Stimulated activated naive CD4-positive, alpha-beta T cell treated with Interleukin-2 at 50 U/mL for 16 hours (primary cell): ENCODE data around the gene PTMS.
A peak's percentile ranks its signal among the peaks of the same experiment; 100 is the strongest.

ENCODE experiments used
- DNase-seq: peaks from one replicate; lab custom pipeline; 2025; lab: John Stamatoyannopoulos, UW

PTMS gene

DNA sequence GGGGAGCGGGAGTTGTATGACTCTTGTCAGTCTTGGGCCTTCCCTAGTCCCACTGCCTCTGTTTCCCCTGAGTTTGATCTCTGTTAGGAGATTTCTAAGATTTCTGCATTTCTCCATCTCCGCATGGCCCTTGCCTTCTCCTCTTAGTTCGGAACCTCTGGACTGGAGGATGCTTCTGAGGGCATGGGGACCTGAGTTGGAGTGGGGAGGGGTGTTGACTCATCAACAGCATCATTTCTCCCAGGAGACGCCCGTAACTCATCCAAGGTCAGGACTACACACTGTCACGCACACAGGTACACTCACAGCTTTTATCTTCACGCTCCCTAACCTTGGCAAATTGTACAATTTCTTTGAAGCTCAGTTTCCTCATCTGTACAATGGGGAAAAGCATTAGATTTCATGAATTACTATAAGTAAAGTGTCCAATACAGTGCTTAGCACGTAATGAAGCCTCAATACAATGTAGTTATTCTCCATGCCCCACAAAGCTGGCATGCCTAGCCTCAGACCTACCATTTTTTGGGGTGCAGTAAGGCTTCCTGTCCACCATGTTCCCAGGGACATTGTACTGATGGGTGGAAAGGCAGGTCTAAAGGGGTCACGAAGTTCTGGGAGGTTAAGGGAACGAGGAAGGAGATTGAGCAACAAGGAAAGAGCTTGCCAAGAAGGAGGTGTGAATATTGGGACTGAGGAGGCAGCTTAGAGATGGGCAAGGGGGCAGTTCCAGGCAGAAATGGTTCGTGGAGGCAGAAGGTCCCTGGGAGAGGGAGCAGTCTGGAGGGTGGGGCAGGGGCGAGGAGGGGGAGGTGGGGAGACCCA, 5.6 kb downstream of the PTMS start:
- DNase-seq = no peak

DNA sequence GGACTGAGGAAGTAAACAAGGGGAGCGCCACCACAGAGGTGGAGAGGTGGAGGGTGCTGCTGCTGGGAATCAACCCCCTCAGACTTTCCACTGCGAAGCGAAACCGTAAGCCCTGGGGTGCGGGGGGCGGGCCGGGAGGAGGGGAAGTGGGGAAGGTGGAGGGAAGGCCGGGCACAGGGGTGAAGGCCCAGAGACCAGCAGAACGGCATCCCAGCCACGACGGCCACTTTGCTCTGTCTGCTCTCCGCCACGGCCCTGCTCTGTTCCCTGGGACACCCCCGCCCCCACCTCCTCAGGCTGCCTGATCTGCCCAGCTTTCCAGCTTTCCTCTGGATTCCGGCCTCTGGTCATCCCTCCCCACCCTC, 6.2 kb downstream of the PTMS start, which contains the start of gene LAG3:
LAG3 (plus strand) TSS at position 190 of the 365 bp plus-strand sequence. CDS start 333 bp downstream, outside the sequence.
- DNase-seq = peak; percentile 55

DNA sequence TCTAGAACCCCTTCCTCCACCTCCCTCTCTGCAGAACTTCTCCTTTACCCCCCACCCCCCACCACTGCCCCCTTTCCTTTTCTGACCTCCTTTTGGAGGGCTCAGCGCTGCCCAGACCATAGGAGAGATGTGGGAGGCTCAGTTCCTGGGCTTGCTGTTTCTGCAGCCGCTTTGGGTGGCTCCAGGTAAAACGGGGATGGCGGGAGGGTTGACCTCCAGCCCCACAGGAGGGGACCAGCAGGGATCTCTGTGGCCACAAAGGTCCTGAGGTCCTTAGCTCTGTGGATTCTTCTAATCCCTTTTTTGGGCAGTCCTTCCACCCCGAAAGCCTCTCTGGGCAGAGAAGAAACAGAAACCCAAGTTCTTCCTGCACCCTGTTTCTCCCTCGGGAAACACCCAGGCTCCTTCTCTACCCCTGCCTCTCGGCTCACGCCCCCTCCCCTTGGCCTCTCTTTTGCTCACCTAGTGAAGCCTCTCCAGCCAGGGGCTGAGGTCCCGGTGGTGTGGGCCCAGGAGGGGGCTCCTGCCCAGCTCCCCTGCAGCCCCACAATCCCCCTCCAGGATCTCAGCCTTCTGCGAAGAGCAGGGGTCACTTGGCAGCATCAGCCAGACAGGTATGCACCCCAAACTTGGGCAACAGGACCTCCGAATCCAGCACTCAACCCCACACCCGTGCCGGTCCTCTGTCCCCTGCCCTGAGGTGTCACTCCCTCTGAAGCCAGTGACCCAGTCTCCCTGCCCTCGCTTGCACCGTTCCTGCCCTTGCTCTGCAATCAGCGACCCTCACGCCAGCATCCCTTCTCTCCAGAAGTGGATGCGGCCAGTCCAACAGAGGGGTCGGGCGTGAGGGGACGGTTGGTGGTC, 6.8 kb downstream of the PTMS start:
- no peak for DNase-seq

DNA sequence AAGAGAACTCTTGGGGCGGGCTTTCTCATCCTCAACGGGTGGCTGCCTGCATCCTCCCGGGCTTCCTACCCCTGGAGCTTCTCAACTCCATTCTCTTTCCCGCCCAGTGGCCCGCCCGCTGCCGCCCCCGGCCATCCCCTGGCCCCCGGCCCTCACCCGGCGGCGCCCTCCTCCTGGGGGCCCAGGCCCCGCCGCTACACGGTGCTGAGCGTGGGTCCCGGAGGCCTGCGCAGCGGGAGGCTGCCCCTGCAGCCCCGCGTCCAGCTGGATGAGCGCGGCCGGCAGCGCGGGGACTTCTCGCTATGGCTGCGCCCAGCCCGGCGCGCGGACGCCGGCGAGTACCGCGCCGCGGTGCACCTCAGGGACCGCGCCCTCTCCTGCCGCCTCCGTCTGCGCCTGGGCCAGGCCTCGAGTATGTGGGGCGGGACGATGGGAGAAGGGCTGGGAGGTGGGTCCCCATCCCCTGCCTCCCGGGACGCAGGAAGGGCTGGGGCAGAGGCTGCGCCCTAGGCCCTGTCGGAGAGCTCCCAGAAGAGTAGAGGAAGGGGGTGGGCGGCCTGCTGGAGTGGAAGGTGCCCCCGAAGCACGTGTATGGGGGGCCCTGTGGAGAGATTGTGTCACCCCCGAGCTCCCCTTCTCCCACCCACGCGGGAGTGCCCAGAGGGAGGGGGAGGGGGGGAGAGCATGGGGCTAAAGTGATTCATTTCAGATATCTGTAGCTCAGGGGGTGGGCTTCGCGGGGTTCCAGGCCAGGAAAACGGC, 7.6 kb downstream of the PTMS start:
- peak; percentile 29 for DNase-seq

DNA sequence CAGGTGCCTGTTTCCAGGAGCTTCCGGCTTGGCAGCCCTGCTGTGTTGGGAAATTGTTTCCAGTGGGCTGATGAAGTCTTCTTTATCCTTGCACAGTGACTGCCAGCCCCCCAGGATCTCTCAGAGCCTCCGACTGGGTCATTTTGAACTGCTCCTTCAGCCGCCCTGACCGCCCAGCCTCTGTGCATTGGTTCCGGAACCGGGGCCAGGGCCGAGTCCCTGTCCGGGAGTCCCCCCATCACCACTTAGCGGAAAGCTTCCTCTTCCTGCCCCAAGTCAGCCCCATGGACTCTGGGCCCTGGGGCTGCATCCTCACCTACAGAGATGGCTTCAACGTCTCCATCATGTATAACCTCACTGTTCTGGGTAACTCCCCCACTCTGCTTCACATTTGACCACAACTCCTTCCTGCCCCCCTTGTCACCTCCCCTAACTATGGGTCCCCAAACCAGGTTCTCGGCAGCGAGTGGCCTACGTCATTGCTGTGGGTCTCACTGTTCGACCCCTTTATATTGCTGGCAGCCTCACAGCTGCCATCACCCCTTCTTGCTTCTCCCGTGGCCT, 8.4 kb downstream of the PTMS start:
- DNase-seq = no peak

DNA sequence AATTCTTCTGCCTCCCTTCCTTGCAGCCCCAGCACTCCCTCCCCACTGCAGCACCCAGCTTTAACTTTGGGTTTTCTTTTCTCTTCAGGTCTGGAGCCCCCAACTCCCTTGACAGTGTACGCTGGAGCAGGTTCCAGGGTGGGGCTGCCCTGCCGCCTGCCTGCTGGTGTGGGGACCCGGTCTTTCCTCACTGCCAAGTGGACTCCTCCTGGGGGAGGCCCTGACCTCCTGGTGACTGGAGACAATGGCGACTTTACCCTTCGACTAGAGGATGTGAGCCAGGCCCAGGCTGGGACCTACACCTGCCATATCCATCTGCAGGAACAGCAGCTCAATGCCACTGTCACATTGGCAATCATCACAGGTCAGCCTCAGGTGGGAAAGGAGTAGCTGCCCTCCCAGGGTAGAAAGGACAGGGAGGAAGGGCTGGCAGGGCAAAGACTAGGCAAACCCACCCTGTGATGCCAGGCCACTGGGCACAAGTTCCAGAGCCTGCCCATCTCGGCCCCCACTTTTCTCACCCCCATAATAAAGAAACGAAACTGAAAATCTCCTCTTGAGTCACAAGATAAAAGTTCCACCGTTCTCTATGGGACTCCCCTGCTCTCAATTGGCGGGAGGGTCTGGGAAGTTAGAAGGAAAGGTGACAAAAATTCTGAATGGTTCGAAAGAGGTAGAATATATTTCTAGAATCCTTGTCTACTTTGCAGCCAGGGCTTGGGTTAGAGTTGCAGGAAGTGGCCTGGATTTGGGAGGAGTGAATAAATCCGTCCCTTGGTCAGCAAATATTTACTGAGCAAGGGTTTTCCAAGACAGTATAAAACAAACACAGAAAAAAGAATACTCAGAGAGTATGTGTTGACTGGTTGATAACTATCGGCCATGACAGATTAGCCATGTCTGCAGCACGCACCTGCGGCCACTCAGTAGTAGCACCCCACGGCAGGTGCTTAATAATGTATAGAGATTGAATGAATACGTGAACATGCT, 9.3 kb downstream of the PTMS start:
- no peak for DNase-seq

DNA sequence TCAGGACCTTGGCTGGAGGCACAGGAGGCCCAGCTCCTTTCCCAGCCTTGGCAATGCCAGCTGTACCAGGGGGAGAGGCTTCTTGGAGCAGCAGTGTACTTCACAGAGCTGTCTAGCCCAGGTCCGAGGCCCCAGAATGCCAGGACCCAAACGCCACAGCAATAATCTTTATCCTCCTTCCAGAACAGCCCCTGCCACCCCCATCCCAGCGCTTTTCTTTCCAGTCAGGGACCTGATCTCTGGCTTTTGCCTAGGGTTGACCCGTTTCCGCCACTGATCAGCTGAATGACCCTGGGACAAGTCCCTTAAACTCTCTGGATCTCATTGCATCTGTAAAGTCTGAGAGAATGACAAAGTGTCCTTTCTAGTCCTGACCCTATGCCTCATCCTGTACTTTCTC, 11.2 kb downstream of the PTMS start:
- DNase-seq = no peak

DNA sequence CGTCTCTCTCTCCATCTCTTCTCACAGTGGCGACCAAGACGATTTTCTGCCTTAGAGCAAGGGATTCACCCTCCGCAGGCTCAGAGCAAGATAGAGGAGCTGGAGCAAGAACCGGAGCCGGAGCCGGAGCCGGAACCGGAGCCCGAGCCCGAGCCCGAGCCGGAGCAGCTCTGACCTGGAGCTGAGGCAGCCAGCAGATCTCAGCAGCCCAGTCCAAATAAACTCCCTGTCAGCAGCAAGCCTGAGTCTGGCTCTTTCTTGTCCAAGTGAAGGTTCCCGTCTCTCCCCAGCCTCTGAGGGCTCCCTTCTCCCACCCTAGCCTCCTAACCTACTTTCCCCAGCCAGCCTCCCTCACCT, 12.0 kb downstream of the PTMS start:
- no peak for DNase-seq

DNA sequence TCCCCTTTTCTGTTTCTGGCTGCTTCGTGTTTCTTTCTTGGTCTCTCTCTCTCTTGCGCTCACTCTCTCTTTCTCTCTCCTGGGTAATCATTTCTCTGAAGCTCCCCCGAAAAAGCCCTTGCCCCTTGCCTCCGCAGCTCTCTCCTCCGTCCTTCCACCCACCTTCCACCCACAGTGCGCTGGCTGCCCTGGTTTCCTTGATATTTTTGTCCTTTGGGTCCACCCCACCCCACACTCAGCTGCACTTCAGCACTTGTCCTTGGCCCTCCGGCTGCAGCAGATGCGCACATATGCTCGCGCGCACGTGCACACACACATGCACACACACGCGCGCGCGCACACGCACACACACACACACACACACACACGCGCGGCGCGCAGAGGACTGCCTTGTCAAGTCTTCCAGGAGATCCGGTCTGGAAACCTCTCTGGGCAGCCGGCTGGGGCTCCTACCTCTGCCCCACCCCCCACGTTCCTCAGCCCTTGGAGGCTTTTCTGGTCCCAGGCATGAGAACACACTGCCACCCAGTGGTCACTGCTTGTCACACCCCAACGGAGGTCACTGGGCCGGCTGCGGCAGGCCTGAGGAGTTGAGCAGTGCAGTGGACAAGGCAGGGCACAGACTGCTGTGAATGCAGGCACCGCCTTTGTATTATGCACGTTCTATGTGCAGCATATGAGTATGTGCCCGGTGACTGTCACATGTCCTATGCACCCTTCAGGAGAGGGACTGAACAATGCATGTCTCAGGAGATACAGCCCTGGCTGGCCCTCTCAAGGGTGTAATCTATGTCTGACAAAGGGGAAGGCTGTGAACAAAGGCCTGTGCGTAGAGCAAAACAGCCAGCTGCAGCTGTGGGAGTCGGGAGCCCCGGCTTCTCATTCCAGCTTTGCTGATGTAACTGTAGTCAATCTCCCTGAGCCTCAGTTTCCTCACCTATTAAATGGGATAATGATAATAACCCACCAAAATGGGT, 12.7 kb downstream of the PTMS start:
- DNase-seq = peak; percentile 85

DNA sequence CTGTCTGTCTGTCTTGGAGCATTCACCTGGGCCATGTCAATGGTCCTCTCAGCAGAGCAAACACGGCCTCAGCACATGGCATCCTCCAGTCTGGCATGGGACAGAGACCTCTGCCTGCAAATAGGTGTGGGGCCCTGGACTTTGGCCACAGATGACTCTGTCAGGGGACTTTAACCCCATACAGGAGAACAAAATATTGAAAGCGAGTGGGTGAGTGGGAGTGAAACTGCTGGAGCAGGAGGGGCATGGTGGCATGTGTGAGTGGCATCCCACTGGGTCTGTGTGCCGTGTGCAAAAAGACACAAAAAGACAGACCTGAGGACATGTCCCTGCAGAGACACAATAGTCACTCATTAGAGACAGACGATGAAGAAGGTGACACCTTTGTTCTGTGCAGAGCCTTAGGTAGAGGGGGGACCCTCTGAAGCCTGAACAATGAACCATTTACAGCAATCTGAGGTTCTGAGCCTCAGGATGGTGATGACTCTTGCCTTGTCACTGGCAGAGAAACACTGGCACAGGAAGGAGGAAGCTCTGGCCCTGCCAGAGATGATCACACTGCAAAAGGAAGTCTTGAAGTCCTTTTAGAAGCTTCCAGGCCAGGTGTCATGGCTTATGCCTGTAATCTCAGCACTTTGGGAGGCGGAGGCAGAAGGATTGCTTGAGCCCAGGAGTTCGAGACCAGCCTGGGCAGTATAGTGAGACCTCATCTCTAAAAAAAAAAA, 13.7 kb downstream of the PTMS start:
- DNase-seq = no peak

DNA sequence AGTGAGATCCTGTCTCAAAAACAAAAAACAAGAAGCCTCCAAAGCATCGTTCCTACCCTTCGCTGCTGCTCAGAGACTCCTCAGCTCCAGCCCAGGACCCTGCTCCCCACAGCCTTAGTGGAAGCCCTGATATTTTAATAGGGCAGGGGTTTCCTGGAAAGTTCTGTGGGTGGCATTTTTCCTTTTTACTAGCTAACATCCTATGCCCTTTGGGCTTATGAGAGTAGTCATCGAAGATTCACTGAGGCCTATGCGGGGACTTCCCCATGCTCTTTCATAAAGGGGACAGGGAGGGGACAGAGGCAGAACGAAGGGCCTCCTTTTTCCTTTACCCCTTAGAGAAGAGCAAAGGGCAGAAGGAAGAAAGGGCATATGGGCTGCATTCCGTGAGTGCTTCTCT, 14.4 kb downstream of the PTMS start:
- no peak for DNase-seq

DNA sequence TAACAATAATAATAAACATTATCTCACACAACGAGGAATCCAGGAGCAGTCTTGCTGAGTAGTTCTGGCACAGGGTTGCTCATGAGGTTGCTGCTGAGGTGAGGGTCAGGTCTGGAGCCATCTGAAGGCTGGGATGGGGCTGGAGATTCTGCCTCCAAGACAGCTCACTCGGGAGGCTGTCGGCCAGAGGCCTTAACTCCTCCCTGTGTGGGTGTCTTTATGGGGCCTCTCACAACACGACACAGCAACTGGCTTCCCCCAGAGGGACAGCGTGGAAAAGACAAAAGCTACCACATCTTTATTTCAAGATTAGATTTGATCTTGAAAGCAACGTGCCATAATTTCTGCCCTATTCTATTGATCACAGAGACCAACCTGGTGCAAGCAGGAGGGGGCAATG, 16.0 kb downstream of the PTMS start:
- DNase-seq = no peak

DNA sequence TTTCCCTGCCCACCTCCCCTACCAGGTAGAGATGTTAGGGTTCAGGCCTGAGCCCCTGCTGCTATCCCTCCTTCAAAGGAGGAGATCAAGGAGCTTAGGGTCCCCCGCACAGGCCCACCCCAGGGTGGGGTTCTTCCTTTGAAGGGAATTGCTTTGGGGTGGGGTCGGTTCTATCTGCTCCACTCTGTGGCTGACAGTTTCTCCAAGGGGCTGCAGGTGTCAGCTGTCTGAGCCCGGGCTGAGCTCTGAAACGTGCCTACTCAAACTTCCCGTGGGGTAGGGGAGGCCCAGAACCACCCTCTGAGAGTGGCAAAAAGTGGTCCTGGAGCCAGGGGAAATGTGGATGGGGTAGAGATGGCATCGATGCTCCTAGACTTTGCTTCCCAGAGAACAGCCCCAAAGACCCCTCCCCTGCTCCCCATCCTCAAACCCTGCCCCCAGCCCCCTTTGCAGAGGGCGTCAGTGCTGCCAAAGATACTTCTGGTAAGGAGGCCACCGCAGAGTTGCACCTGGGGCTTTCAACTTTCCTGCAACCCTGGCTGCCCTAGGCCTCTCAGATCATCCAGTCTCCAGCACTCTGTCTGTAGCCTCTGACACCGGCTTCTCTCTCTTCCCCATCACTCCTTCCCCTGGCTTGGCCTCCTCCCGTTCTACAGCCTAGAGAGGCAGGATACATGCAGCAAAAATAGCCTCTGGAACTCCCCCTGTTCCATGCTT, 16.8 kb downstream of the PTMS start:
- DNase-seq = no peak

DNA sequence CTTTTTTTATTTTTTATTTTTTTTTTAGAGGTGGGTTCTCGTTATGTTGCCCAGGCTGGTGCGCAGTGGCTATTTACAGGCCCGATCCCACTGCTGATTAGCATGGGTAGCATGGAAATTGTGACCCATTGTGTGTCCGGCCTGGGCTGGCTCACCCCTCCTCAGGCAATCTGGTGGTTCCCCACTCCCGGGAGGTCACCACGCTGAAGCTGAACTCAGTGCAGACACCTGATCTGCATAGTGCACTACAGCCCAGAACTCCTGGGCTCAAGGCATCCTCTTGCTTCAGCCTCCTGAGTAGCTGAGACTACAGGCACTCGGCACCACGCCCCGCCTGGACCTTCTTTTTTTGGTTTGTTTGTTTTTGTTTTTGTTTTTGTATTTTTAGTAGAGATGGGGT, 17.7 kb downstream of the PTMS start:
- no peak for DNase-seq

DNA sequence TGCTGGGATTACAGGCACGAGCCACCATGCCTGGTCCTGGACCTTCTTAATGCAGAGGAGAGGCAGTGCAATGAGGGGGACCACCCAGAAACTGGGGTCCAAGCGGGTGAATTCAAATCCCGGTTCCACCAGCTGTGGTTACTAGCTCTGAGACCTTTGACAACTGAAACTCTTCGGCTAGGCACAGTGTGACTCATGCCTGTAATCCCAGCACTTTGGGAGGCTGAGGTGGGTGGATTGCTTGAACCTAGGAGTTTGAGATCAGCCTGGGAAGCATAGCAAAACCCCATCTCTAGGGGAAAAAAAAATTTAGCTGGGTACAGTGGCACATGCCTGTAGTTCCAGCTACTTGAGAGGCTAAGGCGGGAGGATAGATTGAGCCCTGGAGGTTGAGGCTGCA, 18.1 kb downstream of the PTMS start:
- DNase-seq = no peak

DNA sequence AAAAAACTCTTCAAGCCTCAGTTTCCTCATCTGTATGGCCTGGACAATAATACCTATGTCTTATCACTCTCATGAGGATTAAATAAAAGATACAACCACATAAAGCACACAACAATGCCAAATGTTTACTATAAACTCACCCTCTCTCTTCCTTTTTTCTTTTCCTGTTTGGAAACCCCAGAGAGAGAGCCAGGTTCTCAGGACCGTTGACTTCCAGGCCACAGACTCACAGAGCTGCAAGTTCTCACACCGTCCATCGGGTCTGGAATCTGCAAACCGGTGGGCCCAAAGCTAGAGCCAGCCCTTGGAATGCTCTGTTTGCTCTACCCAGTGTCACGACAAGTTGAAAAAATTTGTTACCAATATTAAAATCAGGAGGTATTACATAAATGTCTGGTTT, 18.6 kb downstream of the PTMS start:
- no peak for DNase-seq

DNA sequence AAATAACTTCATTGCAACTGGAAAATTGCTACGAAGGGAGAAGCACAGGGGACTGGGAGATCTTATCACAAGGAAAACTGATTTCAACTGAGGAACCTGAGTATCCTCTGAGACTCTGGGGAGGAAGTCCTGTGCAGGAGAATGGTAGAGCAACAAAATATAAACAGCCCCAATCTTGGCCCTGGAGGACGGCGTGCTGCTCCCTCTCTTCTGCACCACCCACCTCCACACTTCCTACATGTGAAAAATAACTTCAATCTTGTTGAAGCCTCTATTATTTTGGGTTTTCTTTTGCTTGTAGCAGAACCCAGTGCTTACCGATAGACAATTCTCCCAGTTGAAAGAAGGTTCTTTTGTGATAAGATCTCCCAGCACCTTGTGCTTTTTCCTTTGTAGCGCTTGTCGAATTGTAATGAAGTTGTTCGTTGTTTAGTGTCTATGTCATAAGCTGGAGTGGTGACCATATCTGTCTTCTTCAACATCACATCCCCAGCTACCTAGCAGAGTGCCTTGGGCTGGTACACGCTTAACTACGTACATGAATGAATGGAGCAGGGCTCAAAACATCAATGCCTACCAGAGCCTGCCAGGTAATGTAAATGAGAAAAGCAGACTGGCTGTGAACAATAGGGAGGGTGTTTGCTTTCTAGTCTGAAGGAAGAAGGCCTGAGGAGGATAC, 20.4 kb downstream of the PTMS start:
- DNase-seq = no peak

DNA sequence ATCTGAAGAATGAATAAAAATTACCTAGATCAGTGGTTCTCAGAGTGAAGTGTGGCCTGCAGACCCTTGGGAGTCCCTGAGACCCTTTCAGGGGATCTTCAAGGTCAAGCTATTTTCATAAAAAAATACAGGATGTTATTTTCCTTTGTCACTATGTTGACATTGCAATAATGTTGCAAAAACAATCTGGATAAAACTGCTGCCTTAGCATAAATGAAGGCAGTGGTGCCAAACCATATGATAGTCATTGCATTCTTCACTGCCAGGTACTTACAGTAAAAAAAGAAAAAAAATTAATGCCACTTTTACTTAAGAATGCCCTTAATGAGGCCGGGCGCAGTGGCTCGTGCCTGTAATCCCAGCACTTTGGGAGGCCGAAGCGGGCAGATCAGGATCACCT, 21.1 kb downstream of the PTMS start:
- DNase-seq = no peak
